Measurements from ENCODE around the gene RUFY2. TPM values are rescaled to one million over a fixed set of nuclear protein-coding genes. Genes with fewer than 3 reads are reported as not detected.

RUFY2 gene
- total and polyA plus RNA-seq, 4 donors, result 1.6 to 11.2 (median 7.7) TPM

GRCh38 chr10:68397005-68397404 lies 10.1 kb downstream of the RUFY2 start:
- H3K9ac ChIP-seq (ENCODE audit: low read depth in 1 of 2, low read length in 2 of 2), result no peak overlapping the region

GRCh38 chr10:68385740-68386139 lies 21.3 kb downstream of the RUFY2 start:
- H3K4me1 ChIP-seq (ENCODE audit: control insufficient read depth in 4 of 4, insufficient read depth in 4 of 4, low read length in 3 of 4), result no peaks in the 10 kb centered on the region
- no peak for DNase-seq (ENCODE audit: low spot score)
- H3K36me3 ChIP-seq (ENCODE audit: control insufficient read depth in 4 of 4, insufficient read depth in 3 of 4, low read depth in 1 of 4, low read length in 3 of 4), result peaks cover 4 to 28% (median 24%) of the 10 kb centered on the region in 4 donors
- 91% methylated on average over 2 of the region's 2 CpGs for WGBS
- no peak overlapping the region for H3K27ac ChIP-seq (ENCODE audit: low read depth in 1 of 2, low read length in 2 of 2)
- H3K9ac ChIP-seq (ENCODE audit: low read depth in 1 of 2, low read length in 2 of 2), result no peak overlapping the region
- TF ChIP-seq NR2F2 (IDR thresholded peaks at IDR 0.05), result no peak
- no peak for TF ChIP-seq CTCF (IDR thresholded peaks at IDR 0.05; ENCODE audit: low read depth, low read length, missing input control)
- TF ChIP-seq GABPA (IDR thresholded peaks at IDR 0.05 in 1 of 2, conservative IDR thresholded peaks at IDR 0.05 in 1 of 2), result no peak
- TF ChIP-seq REST (IDR thresholded peaks at IDR 0.05), result no peak
- TF ChIP-seq TAF1 (conservative IDR thresholded peaks at IDR 0.05), result no peak
- TF ChIP-seq FOXA2 (IDR thresholded peaks at IDR 0.05), result no peak
- TF ChIP-seq SP1 (IDR thresholded peaks at IDR 0.05), result no peak
- TF ChIP-seq HNF4A (conservative IDR thresholded peaks at IDR 0.05), result no peak
- TF ChIP-seq EGR1 (IDR thresholded peaks at IDR 0.05; ENCODE audit: low read depth in 2 of 2), result no peak
- TF ChIP-seq RXRA (IDR thresholded peaks at IDR 0.05), result no peak
- no peak for TF ChIP-seq YY1 (IDR thresholded peaks at IDR 0.05)
- no peak for TF ChIP-seq HNF4G (IDR thresholded peaks at IDR 0.05)
- no peak for TF ChIP-seq MAX (IDR thresholded peaks at IDR 0.05)
- TF ChIP-seq ZBTB33 (IDR thresholded peaks at IDR 0.05), result no peak
- H3K4me3 ChIP-seq (ENCODE audit: low read depth in 1 of 3, low read length in 3 of 3), result no peak overlapping the region
- no peaks in the 10 kb centered on the region for H3K9me3 ChIP-seq (ENCODE audit: control insufficient read depth in 4 of 4, low read length in 3 of 4)
- H3K27me3 ChIP-seq (ENCODE audit: control insufficient read depth in 4 of 4, insufficient read depth in 4 of 4, low read length in 3 of 4), result no peaks in the 10 kb centered on the region

More at GRCh38 chr10:68397005-68397404, 10.1 kb downstream of the RUFY2 start:
- Histone ChIP-seq H3K36me3 (ENCODE audit: control insufficient read depth in 4 of 4, insufficient read depth in 3 of 4, low read depth in 1 of 4, low read length in 3 of 4) (peaks cover 0 to 10% (median 4%) of the 10 kb centered on the region in 4 donors), H3K4me1 (ENCODE audit: control insufficient read depth in 4 of 4, insufficient read depth in 4 of 4, low read length in 3 of 4) (no peaks in the 10 kb centered on the region), H3K9me3 (ENCODE audit: control insufficient read depth in 4 of 4, low read length in 3 of 4) (no peaks in the 10 kb centered on the region), H3K27ac (ENCODE audit: low read depth in 1 of 2, low read length in 2 of 2) (no peak overlapping the region), H3K4me3 (ENCODE audit: low read depth in 1 of 3, low read length in 3 of 3) (no peak overlapping the region), H3K27me3 (ENCODE audit: control insufficient read depth in 4 of 4, insufficient read depth in 4 of 4, low read length in 3 of 4) (no peaks in the 10 kb centered on the region)
- TF ChIP-seq FOXA1 (IDR thresholded peaks at IDR 0.05) (no peak), NR2F2 (IDR thresholded peaks at IDR 0.05) (no peak), RAD21 (IDR thresholded peaks at IDR 0.05) (no peak), HNF4G (IDR thresholded peaks at IDR 0.05) (no peak), JUND (IDR thresholded peaks at IDR 0.05) (no peak), ATF3 (IDR thresholded peaks at IDR 0.05) (no peak), RXRA (IDR thresholded peaks at IDR 0.05) (no peak), TAF1 (conservative IDR thresholded peaks at IDR 0.05) (no peak), MAX (IDR thresholded peaks at IDR 0.05) (no peak)
- no peak for DNase-seq (ENCODE audit: low spot score)
- 91% methylated on average over 1 of the region's 1 CpG for WGBS

Data from liver (tissue), 9 donors.